ENCODE data around the gene RARB.

Gene RARB

GRCh38 chr3:25445731-25446130 lies 17.7 kb downstream of the RARB start:
- H3K27ac ChIP-seq, result no peak overlapping the region
- no peak for TF ChIP-seq ZFX (IDR thresholded peaks at IDR 0.05; ENCODE audit: borderline replicate concordance)
- TF ChIP-seq CTCF (IDR thresholded peaks at IDR 0.05), result no peak

GRCh38 chr3:25447285-25447684 lies 19.2 kb downstream of the RARB start:
- no peak overlapping the region for H3K27ac ChIP-seq
- TF ChIP-seq ZFX (IDR thresholded peaks at IDR 0.05; ENCODE audit: borderline replicate concordance), result no peak
- no peak for TF ChIP-seq CTCF (IDR thresholded peaks at IDR 0.05)

- TF ChIP-seq CTCF (IDR thresholded peaks at IDR 0.05), result no peak
- no peak for TF ChIP-seq ZFX (IDR thresholded peaks at IDR 0.05; ENCODE audit: borderline replicate concordance)
- H3K27ac ChIP-seq, result no peak overlapping the region
These were observed 19.9 kb downstream of the RARB start for GRCh38 chr3:25447925-25448324.

GRCh38 chr3:25448750-25449692 lies 21.0 kb downstream of the RARB start:
- TF ChIP-seq CTCF (IDR thresholded peaks at IDR 0.05) (no peak), ZFX (IDR thresholded peaks at IDR 0.05; ENCODE audit: borderline replicate concordance) (no peak)
- no peak overlapping the region for H3K27ac ChIP-seq

GRCh38 chr3:25449857-25450256 lies 21.8 kb downstream of the RARB start:
- TF ChIP-seq CTCF (IDR thresholded peaks at IDR 0.05) (no peak), ZFX (IDR thresholded peaks at IDR 0.05; ENCODE audit: borderline replicate concordance) (no peak)
- H3K27ac ChIP-seq, result no peak overlapping the region

GRCh38 chr3:25452192-25452591 lies 24.1 kb downstream of the RARB start:
- no peak for TF ChIP-seq ZFX (IDR thresholded peaks at IDR 0.05; ENCODE audit: borderline replicate concordance)
- no peak for TF ChIP-seq CTCF (IDR thresholded peaks at IDR 0.05)
- no peak overlapping the region for H3K27ac ChIP-seq

- no peak overlapping the region for H3K27ac ChIP-seq
- TF ChIP-seq ZFX (IDR thresholded peaks at IDR 0.05; ENCODE audit: borderline replicate concordance), result no peak
These were observed 24.7 kb downstream of the RARB start for GRCh38 chr3:25452740-25453139.

Measured in 22Rv1 (cell line).